Coronary artery (tissue), 2 donors: ENCODE measurements around the gene PTPN1.
"Not testable (repeated sequence)": the region's sequence is repeated elsewhere in the genome, so short reads cannot be mapped to it uniquely, and the experiment has no call there.

Experiments
- DNase-seq: peaks from one replicate; pipeline ENCODE4 v3.0.0-alpha.2; 2017; ENCODE audit warnings: low spot score
- H3K27ac ChIP-seq, 2 donors: fragments of 200-600 bp; sonication (generic); one replicate each; pipeline ENCODE4 v1.5.1; 2016 to 2019
- H3K4me3 ChIP-seq: fragments of 200-600 bp; sonication (generic); 2 replicates; pipeline ENCODE4 v1.5.1; 2016; ENCODE audit warnings: mild to moderate bottlenecking, moderate library complexity
- TF ChIP-seq, protein P1 (sequence below): fragments of 200-600 bp; sonication (generic); IDR thresholded peaks from one replicate; pipeline ENCODE4 v1.5.1; 2019; ENCODE audit warnings: antibody characterized with exemption

The PTPN1 gene

DNA sequence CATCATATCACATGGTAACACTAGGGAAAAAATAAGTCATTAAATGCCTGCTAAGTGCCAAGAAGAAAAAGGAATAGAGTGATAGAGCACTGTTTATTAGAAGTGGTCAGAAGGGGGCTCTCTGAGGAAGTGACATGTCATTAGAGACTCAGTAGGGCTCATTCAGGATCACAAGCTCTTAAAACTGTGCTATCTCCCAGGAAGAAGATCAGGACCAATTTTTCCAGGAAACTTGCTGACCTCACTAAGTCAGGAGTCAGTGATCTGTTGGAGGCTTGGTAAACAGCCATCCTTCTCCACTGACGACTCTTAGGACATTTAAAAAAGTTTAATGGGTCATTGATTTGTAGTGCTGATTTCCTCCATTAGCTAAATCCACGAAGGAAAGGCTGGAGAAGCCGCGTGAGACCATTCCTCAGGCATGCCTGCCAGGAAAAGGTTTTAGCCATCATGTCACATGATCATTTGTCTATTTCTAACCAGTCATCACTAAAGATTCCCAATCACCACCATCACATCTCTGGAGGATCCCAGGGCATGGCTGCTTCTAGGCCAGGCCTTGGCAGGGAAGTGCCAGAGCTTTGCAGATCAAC is 5.9 kb upstream of the PTPN1 start:
- no peak for DNase-seq
- TF ChIP-seq, protein P1, sequence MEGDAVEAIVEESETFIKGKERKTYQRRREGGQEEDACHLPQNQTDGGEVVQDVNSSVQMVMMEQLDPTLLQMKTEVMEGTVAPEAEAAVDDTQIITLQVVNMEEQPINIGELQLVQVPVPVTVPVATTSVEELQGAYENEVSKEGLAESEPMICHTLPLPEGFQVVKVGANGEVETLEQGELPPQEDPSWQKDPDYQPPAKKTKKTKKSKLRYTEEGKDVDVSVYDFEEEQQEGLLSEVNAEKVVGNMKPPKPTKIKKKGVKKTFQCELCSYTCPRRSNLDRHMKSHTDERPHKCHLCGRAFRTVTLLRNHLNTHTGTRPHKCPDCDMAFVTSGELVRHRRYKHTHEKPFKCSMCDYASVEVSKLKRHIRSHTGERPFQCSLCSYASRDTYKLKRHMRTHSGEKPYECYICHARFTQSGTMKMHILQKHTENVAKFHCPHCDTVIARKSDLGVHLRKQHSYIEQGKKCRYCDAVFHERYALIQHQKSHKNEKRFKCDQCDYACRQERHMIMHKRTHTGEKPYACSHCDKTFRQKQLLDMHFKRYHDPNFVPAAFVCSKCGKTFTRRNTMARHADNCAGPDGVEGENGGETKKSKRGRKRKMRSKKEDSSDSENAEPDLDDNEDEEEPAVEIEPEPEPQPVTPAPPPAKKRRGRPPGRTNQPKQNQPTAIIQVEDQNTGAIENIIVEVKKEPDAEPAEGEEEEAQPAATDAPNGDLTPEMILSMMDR: no peak
- Histone ChIP-seq H3K27ac (peak overlapping the region in 1 of 2 donors; percentile 38), H3K4me3 (no peak overlapping the region)

DNA sequence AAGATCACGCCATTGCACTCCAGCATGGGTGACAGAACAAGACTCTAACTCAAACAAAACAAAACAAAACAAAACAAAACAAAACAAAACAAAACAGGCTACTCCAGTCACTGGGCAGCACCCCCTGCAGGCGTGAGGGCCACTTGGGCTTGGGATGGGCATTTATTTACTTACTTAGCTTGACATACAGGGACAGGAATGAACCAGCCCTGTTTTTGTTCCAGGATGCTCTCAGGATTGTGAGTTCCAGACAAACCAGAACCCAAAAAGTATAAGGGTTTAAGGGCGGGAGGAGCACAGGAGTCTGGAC is 4.0 kb upstream of the PTPN1 start:
- TF ChIP-seq, protein P1: no peak
- H3K27ac ChIP-seq: no peak overlapping the region
- H3K4me3 ChIP-seq: no peak overlapping the region
- DNase-seq: no peak

DNA sequence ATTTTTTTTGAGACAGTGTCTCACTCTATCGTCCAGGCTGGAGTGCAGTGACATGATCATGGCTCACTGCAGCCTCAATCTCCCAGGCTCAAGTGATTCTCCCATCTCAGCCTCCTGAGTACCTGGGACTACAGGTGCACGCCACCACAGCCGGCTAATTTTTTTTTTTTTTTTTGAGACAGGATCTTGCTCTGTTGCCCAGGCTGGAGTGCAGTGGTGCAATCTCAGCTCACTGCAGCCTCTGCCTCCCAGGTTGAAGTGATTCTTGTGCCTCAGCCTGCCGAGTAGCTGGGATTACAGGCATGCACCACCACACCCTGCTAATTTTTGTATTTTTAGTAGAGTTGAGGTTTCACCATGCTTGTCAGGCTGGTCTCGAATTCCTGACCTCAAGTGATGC is 2.4 kb upstream of the PTPN1 start:
- not testable (repeated sequence) for H3K4me3 ChIP-seq, DNase-seq, H3K27ac ChIP-seq

DNA sequence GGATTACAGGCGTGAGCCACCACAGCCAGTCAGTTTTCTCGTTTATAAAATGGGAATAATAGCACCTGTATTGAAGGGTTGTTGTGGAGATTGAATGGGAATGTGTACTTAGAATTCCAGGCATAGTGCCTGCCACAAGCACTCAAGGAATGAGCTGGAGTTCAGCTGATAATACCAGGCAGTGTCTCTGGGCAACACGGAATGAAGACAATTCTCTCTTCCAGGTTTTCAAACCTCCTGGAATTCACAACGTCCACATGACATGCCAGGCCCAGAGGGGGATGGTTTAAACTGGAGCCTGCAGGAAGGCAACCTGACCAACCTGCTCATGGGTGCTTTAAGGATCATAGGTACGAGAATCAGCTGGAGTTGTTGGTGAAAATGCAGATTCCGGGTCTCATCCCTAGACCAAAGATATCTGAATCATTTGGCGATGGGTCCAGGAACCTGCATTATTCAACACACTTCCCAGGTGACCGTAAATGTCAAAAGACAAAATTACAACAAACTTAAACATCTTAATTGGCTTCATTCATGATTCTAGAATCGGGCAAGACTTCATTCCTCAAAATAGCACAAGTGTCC is 1.9 kb upstream of the PTPN1 start:
- no peak for DNase-seq
- no peak overlapping the region for H3K27ac ChIP-seq
- TF ChIP-seq, protein P1: no peak
- H3K4me3 ChIP-seq: no peak overlapping the region

DNA sequence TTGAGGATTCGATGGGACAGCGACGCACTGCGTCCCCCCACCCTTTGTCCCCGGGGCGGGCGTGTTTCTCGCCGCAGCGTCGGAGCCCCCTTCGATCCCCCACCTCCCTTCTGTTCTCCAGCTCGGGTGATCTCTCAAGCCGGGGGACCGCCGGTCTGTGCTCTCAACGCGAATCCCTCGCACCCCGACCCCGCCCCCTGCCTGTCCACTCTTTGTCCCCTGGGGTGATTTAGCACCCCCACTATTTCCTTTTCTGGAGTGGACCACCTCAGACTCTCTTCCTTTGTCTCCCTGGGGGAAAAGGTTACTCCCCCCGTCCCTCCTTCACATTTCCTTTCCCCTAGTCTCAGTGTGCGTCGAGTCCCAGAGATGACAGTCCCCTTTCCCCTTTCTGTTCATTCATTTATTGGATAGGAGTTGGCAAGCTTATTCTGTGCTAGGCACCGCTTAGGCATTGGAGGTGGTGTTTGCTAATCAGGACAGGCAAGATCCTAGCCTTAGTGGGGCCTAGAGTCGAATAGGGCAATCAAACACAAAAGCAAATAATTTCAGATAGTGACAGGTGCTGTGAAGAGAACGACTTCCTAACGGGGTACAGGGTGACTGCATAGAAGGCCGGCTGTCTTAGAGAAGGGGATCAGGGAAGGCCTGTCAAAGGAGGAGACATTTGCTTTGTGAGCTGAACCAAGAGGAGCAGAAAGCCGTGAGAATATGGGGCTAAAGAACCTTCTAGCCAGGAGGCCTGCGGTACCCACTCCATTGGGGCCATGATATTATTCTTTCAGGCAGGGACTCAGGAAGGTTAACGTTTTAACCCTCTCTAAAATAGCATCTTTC is 741 bp downstream of the PTPN1 start:
- TF ChIP-seq, protein P1: no peak
- Histone ChIP-seq H3K4me3 (peak overlapping the region; percentile 98), H3K27ac (peak overlapping the region; percentile 61 to 95)
- DNase-seq: no peak

DNA sequence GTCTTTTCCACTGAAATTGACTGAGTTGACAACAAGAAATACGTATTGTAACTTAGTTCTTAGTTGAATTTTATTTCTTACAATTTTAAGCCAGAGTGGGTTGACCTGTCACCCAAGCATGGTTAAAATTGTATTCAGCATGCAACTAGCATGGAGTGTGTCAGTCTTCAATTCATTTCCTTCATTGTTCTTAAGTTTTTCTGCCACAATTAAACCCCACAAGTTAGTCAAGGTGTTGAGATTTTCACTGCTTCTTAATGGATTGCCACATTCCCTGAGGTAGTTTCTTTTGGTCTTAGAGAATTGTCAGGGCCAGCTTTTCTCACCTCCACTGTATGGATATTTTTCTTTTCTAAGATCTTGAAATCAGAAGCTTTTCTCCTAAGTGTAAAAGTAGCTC is 2.1 kb downstream of the PTPN1 start:
- H3K4me3 ChIP-seq: peak overlapping the region; percentile 98
- TF ChIP-seq, protein P1: no peak
- DNase-seq: no peak
- no peak overlapping the region for H3K27ac ChIP-seq

DNA sequence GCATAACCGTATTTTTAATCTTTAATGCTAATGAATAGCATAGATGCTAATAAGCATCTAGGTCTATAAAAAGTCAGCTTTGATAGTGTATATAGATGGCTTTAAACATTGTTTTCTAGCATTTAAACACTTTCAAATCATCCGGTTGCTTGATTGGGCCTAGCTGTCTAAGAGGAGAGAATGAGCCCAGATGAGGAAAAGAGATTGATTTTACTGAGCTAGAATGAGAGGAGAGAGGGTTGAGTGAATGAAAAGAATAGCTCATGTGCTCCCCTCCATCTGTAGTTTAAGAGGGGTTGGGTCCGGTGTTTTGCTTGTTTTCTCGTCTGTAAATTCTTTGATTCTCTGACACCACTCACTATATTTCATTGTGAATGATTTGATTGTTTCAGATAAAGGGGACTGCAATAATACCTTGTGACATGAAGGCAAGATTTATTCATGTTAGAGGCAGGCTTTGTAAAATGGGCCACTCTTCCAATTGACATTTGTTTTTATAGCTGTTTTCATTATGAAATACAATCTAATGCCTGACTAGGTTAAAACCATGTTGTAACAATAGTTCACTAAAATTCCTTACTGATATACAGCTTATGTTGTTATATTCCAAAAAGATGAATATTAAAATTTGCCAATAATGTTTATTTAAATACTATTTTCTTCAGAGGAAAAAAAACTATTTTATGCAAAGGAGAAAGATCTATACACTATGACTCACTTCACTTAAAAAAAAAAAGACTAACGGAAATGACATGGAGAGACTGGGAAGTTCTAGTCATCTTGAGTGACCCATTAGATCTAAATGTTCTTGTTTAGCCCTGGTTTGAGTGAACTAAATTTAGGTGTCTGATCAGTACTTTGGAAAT is 3.2 kb downstream of the PTPN1 start:
- Histone ChIP-seq H3K27ac (peak overlapping the region; percentile 38 to 76), H3K4me3 (peak overlapping the region; percentile 36)
- no peak for DNase-seq
- TF ChIP-seq, protein P1: no peak
